Measurements from ENCODE around the gene ERFE.
A peak's percentile ranks its signal among the peaks of the same experiment; 100 is the strongest.

GRCh38 chr2:238155051-238155760 is 3.6 kb upstream of the ERFE start:
- TF ChIP-seq CTCF (IDR thresholded peaks at IDR 0.05) = no peak
- peak; percentile 16 for TF ChIP-seq POLR2AphosphoS5 (IDR thresholded peaks at IDR 0.05)

Measured in gastroesophageal sphincter (tissue), 3 donors.